ENCODE results near the gene TBC1D2B.

Gene TBC1D2B

GRCh38 chr15:78023865-78024518, 53.5 kb downstream of the TBC1D2B start:
- H3K4me1 Mint-ChIP-seq (ENCODE audit: low read depth) = peaks cover 27% of the 10 kb centered on the region
- H3K36me3 Mint-ChIP-seq (ENCODE audit: low read depth) = peaks cover 52% of the 10 kb centered on the region
- H3K27ac Mint-ChIP-seq = no peak overlapping the region
- H3K27me3 Mint-ChIP-seq (ENCODE audit: low read depth) = no peaks in the 10 kb centered on the region
- no peak overlapping the region for H3K4me3 Mint-ChIP-seq
- H3K9me3 Mint-ChIP-seq = no peaks in the 10 kb centered on the region

DNA sequence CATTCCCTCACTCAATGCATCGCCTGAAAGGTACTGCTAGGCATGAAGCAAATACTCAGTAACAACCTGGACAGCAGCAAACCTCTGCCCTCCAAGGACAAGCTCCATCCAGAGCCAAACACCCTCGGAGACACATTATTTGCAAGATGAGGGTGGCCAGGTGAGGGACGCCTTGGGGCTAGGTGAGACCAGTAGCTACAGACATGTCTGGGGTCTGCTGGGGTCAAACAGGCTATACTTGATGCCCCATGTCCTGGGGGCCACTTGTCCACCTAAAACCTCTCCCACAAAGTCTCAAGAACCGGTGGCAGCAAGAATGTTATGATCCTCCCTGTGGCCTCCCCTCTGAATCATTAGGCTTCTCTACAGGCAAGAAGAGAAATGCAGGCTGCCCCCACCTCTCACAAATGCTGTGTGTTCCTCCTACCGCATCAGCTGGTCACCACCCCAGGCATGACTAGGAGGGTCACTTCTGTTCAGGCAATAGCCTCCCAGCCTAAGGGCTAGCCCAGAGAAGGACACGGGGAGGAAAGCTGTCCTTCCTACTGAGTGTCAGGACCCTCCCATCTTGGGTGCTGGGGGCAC, 54.3 kb downstream of the TBC1D2B start:
- Mint-ChIP-seq H3K27me3 (ENCODE audit: low read depth) (no peaks in the 10 kb centered on the region), H3K9me3 (no peaks in the 10 kb centered on the region), H3K4me3 (no peak overlapping the region), H3K4me1 (ENCODE audit: low read depth) (peaks cover 32% of the 10 kb centered on the region), H3K36me3 (ENCODE audit: low read depth) (peaks cover 50% of the 10 kb centered on the region), H3K27ac (no peak overlapping the region)

GRCh38 chr15:78021761-78022160, 55.8 kb downstream of the TBC1D2B start:
- no peaks in the 10 kb centered on the region for H3K9me3 Mint-ChIP-seq
- H3K4me3 Mint-ChIP-seq = no peak overlapping the region
- no peaks in the 10 kb centered on the region for H3K27me3 Mint-ChIP-seq (ENCODE audit: low read depth)
- peaks cover 50% of the 10 kb centered on the region for H3K36me3 Mint-ChIP-seq (ENCODE audit: low read depth)
- H3K27ac Mint-ChIP-seq = no peak overlapping the region
- peaks cover 31% of the 10 kb centered on the region for H3K4me1 Mint-ChIP-seq (ENCODE audit: low read depth)

GRCh38 chr15:78020007-78020406, 57.5 kb downstream of the TBC1D2B start:
- peaks cover 50% of the 10 kb centered on the region for H3K36me3 Mint-ChIP-seq (ENCODE audit: low read depth)
- no peaks in the 10 kb centered on the region for H3K9me3 Mint-ChIP-seq
- peaks cover 34% of the 10 kb centered on the region for H3K4me1 Mint-ChIP-seq (ENCODE audit: low read depth)
- H3K4me3 Mint-ChIP-seq = no peak overlapping the region
- peak overlapping the region; percentile 85 for H3K27ac Mint-ChIP-seq
- H3K27me3 Mint-ChIP-seq (ENCODE audit: low read depth) = no peaks in the 10 kb centered on the region

DNA sequence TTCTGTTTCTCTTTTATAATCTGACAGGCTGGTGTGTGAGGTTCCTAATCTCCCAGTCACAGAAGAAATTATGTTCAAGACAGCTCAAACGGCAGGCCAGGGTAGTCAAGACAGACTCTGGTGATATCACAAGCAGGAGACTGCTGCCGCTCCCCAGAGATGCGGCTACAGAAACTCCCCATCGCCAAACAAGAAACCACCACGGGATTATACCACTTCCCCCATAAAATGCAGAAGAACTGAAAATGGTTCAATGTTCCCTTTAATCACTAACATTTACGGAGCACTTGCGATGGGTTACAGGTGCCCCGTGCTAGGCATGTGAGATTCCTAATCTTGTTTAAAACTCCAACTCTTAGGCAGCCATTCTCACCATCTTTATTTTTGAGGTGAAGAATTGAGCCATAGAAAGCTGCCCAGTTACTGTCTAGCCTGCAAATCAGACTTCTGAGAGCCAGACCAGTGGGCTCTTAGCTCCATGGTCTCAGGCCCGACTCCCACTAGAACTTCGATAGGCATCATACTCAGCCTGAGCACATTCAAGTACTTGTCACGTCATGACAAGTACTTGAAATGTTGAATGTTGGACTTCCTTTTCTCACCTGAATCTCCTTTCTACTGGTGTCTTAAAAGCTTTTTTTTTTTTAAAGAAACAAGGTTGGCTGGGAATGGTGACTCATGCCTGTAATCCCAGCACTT, 58.4 kb downstream of the TBC1D2B start:
- Mint-ChIP-seq H3K36me3 (ENCODE audit: low read depth) (peaks cover 49% of the 10 kb centered on the region), H3K27me3 (ENCODE audit: low read depth) (no peaks in the 10 kb centered on the region), H3K4me1 (ENCODE audit: low read depth) (peaks cover 33% of the 10 kb centered on the region), H3K27ac (peak overlapping the region; percentile 85), H3K9me3 (no peaks in the 10 kb centered on the region), H3K4me3 (peak overlapping the region; percentile 45)

GRCh38 chr15:78018445-78018844, 59.1 kb downstream of the TBC1D2B start:
- peak overlapping the region; percentile 85 for H3K27ac Mint-ChIP-seq
- peaks cover 33% of the 10 kb centered on the region for H3K4me1 Mint-ChIP-seq (ENCODE audit: low read depth)
- H3K27me3 Mint-ChIP-seq (ENCODE audit: low read depth) = no peaks in the 10 kb centered on the region
- H3K9me3 Mint-ChIP-seq = no peaks in the 10 kb centered on the region
- H3K4me3 Mint-ChIP-seq = no peak overlapping the region
- peaks cover 48% of the 10 kb centered on the region for H3K36me3 Mint-ChIP-seq (ENCODE audit: low read depth)

- Mint-ChIP-seq H3K9me3 (no peaks in the 10 kb centered on the region), H3K27me3 (ENCODE audit: low read depth) (no peaks in the 10 kb centered on the region), H3K36me3 (ENCODE audit: low read depth) (peaks cover 57% of the 10 kb centered on the region), H3K27ac (no peak overlapping the region), H3K4me1 (ENCODE audit: low read depth) (peaks cover 36% of the 10 kb centered on the region), H3K4me3 (no peak overlapping the region)
Measured at GRCh38 chr15:78016860-78017259, 60.7 kb downstream of the TBC1D2B start.

DNA sequence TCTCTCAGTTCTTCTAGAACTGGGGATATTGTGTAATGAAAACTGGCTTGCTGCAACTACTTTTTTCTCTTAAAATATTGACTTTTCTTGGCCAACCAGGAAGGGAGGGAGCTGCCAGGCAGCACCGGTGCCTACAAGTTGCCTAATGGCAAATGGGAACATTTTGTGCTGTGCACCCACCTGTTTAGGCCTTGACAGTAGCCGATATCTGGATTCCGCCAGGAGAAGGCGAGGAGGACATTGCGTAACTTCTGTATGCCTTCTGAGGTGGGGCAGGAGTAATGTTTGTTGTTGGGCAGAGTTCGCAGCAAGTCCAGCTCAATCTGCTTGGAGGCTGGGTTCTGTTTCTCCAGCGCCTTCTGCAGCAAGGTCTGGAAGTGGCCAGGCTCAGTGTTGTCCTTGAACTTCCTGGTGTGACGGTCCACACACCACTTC, 64.9 kb downstream of the TBC1D2B start:
- H3K4me3 Mint-ChIP-seq = no peak overlapping the region

GRCh38 chr15:78010067-78010466, 67.4 kb downstream of the TBC1D2B start:
- peaks cover 21% of the 10 kb centered on the region for H3K4me1 Mint-ChIP-seq (ENCODE audit: low read depth)
- no peak overlapping the region for H3K4me3 Mint-ChIP-seq
- no peaks in the 10 kb centered on the region for H3K27me3 Mint-ChIP-seq (ENCODE audit: low read depth)
- no peaks in the 10 kb centered on the region for H3K9me3 Mint-ChIP-seq
- H3K27ac Mint-ChIP-seq = no peak overlapping the region
- H3K36me3 Mint-ChIP-seq (ENCODE audit: low read depth) = peaks cover 62% of the 10 kb centered on the region

More for the DNA sequence above, 64.9 kb downstream of the TBC1D2B start:
- H3K36me3 Mint-ChIP-seq (ENCODE audit: low read depth) = peaks cover 59% of the 10 kb centered on the region
- no peaks in the 10 kb centered on the region for H3K27me3 Mint-ChIP-seq (ENCODE audit: low read depth)
- peaks cover 13% of the 10 kb centered on the region for H3K4me1 Mint-ChIP-seq (ENCODE audit: low read depth)
- no peak overlapping the region for H3K27ac Mint-ChIP-seq
- H3K9me3 Mint-ChIP-seq = no peaks in the 10 kb centered on the region

- Mint-ChIP-seq H3K27me3 (ENCODE audit: low read depth) (no peaks in the 10 kb centered on the region), H3K9me3 (no peaks in the 10 kb centered on the region), H3K27ac (peak overlapping the region; percentile 55), H3K4me3 (no peak overlapping the region), H3K36me3 (ENCODE audit: low read depth) (peaks cover 58% of the 10 kb centered on the region), H3K4me1 (ENCODE audit: low read depth) (peaks cover 21% of the 10 kb centered on the region)
Measured at GRCh38 chr15:78007964-78008886, 69.3 kb downstream of the TBC1D2B start.

DNA sequence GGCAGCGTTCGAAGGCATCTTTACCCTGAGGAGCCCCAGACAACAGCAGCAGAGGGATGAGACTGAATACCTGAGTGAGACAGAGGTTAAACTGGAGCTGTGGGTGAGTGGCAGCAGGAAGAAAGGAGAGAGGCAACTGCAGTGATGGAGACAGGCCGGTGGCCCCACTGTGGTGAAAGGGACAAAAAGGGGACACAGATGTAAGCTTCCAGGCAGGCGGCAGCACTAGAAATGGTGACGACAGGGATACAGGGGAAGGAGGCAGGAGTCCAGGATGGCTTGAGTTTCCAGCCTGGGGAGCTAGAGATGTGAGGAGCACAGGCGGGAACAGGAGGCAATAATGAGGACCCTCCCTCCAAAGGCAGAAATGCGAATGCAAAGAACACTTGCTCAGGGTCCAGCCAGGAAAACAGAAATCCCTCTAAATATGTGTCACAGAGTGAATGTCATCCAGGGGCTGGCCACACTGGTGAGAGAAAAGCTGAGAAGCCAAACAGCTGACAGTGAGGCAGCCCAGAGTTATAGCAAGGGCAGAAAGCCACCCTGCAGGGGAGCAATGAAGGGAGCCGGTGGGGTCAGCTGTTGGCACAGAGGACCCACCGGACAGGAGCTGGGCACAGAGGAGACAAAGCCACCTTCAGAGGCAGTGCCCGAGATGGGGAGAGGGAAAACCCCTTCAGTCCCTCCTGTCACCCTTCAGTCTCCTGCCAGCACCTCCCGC, 70.1 kb downstream of the TBC1D2B start:
- H3K27me3 Mint-ChIP-seq (ENCODE audit: low read depth) = no peaks in the 10 kb centered on the region
- H3K4me1 Mint-ChIP-seq (ENCODE audit: low read depth) = peaks cover 24% of the 10 kb centered on the region
- no peaks in the 10 kb centered on the region for H3K9me3 Mint-ChIP-seq
- peak overlapping the region; percentile 55 for H3K27ac Mint-ChIP-seq
- no peak overlapping the region for H3K4me3 Mint-ChIP-seq
- H3K36me3 Mint-ChIP-seq (ENCODE audit: low read depth) = peaks cover 54% of the 10 kb centered on the region

- Mint-ChIP-seq H3K9me3 (no peaks in the 10 kb centered on the region), H3K4me3 (no peak overlapping the region), H3K36me3 (ENCODE audit: low read depth) (peaks cover 53% of the 10 kb centered on the region), H3K27me3 (ENCODE audit: low read depth) (no peaks in the 10 kb centered on the region), H3K4me1 (ENCODE audit: low read depth) (peaks cover 21% of the 10 kb centered on the region), H3K27ac (no peak overlapping the region)
Measured at GRCh38 chr15:78006567-78007205, 70.8 kb downstream of the TBC1D2B start.

- no peaks in the 10 kb centered on the region for H3K27me3 Mint-ChIP-seq (ENCODE audit: low read depth)
- no peaks in the 10 kb centered on the region for H3K9me3 Mint-ChIP-seq
- H3K4me1 Mint-ChIP-seq (ENCODE audit: low read depth) = peaks cover 22% of the 10 kb centered on the region
- peaks cover 57% of the 10 kb centered on the region for H3K36me3 Mint-ChIP-seq (ENCODE audit: low read depth)
- H3K4me3 Mint-ChIP-seq = no peak overlapping the region
- H3K27ac Mint-ChIP-seq = no peak overlapping the region
Measured at GRCh38 chr15:78004919-78005634, 72.4 kb downstream of the TBC1D2B start.
